HG02938 (cell line): ENCODE measurements around the gene TM7SF2.

Experiments used
- ATAC-seq: cut with Tn5 transposase; IDR thresholded peaks from one replicate; pipeline ENCODE4 v1.9.1; 2021; ENCODE audit warnings: mild to moderate bottlenecking, moderate library complexity; ENCODE audit not compliant: unreplicated experiment

The TM7SF2 gene

DNA sequence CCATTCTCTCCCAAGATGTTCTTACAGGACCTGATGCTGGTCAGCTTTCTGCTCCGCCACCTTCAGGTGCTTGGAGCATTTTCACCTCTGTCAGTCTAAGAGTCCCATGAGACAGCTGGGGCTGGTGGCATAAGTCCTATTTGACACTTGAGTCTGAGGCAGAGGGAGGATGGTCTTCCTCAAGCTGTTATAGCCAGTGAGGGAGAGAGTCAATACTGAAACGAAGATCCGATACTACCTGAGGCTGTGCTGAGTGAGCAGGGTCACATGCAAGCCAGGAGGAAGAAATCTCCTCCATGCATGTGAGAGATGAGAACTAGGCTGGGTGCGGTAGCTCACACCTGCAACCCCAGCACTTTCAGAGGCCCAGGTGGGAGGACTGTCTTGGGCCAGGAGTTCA, 22.1 kb upstream of the TM7SF2 start:
- no peak for ATAC-seq

DNA sequence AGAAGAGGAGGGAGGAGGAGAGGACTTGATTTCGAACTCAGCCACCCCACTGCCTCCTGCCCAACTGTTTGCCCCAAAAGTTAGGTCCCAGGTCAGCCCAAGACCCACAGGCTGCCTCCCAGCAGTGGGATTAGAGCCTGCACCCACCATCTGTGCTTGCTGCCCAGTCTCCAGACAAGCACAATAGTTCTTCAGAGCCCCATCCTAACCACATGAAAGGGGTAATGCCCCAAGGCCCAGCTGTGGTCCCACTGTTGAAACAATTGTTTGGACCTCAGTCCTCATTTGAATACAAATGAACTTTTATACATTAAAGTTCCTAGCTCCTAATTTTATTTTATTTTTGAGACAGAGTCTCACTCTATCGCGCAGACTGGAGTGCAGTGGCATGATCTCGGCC, 21.0 kb upstream of the TM7SF2 start:
- no peak for ATAC-seq

DNA sequence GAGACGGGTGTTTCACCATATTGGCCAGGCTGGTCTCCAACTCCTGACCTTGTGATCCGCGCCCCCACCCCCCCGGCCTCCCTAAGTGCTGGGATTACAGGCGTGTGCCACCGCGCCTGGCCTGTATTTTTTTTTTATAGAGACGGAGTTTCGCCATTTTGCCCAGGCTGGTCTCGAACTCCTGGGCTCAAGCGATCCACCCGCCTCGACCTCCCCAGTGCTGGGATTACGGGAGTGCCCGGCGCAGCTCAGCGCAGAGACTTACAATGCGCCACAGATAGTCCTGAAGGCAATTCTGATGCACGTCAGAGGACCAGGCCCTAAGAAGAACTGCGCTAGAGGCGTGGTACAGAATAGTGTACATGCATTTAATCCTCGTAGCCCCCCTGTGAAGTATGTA, 16.2 kb upstream of the TM7SF2 start:
- ATAC-seq: no peak

DNA sequence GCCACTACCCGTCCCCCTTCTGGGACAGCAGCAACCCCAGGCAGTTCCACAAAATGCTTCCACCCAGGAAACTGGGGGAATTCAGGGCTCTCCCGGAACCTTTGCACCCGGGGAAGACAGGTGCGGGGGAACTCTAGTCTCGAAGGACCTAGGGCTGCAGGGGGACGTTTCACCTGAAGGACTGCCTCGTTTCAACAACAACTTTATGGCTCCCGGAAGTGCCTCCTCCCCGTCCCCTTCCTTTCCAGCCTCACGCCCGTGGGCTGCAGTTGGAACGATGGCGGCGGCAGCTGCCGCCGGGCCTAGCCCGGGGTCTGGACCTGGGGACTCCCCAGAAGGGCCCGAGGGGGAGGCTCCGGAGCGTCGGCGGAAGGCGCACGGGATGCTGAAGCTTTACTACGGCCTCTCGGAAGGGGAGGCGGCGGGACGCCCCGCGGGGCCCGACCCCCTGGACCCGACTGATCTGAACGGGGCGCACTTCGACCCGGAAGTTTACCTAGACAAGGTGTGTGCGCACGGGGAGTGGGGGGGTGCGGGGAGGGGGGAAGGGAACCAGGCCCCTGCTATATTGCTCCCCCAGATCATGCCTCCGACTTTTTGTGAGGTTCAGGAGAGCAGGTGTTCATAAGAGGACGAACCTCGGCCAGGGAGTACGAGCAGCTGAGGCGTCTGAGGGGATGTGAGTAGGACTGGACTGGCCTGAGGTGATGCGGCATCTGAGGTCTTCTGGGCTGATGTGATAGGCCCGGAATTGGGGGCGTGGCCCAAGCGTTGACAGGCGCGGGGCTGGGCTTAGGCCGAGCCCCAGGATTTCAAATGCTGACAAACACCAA, 15.5 kb upstream of the TM7SF2 start, which contains the start of gene VPS51:
VPS51 (plus strand) TSS at position 241 of the 833 bp plus-strand sequence; CDS start at position 278, 37 bp downstream.
- peak; percentile 89 for ATAC-seq

DNA sequence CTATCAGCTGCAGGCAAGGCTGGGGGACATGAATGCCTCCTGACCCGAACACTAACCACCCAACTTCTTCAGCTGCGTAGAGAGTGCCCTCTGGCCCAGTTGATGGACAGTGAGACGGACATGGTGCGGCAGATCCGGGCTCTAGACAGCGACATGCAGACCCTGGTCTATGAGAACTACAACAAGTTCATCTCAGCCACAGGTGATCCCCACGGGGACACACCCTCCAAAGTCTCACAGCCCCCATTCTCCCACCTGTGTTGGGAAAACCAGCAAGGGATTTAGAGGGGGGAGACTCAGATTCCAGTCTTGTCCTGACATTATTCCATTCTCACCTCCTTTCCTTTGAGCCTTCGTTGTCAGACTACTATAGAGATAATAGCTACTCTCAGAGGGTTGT, 14.7 kb upstream of the TM7SF2 start:
- ATAC-seq: no peak

DNA sequence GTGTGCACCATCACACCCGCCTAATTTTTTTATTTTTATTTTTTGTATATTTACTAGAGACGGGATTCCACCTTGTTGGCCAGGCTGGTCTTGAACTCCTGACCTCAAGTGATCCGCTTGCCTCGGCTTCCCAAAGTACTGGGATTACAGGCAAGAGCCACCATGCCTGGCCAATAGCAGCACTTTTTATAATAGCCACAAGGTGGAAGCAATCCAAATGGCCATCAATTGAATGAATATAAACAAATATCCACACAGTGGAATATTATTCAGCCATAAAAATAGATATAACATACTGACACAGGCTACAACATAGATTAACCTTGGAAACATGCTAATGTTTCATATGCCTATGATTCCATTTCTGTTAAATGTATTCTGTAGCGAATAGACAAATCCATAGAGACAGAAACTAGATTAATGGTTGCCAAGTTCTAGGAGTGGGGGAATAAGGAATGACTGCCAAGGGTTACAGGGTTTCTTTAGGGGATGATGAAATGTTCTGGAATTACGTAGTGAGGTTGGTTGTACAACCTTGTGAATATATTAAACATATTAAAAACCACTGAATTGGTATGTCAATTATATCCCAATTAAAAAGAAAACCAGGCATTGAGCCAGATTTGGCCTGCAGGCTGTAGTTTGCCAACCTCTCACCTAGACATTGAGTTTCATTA, 10.9 kb upstream of the TM7SF2 start:
- no peak for ATAC-seq

DNA sequence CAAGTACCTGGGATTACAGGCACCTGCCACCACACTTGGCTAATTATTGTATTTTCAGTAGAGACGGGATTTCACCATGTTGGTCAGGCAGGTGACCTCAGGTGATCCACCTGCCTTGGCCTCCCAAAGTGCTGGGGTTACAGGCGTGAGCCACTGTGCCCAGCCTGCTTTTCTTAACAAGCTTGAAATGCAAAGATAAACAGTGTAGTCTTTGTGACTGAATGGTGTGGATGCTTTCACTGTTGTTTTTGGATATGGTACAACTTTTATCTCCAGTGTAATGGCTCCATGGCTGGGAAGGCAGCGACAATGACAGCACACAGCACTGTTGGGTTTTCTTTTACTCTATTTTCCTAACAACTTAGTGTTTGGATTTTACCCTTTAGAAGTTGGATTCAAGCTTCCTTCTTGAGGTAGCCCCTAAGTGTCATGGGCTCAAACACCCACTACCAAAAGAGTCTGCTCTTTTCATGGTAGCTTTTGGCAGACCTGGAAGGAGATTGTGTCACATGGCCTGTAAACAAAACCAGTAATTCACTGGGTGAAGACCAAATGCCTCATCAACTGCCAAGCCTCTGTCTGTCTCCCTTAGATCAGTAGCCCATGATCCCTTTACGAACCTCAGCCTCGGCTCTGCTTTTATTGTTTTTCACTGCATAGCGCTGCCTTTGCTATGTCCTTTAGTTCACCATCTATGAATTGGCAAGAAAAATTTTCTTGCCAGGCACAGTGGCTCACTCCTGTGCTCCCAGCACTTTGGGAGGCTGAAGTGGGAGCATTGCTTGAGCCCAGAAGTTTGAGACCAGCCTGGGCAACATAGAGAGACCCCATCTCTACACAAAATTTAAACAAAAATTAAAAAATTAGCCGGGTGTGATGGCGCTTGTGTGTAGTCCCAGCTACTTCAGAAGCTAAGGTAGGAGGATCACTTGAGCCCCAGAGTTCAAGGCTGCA, 9.3 kb upstream of the TM7SF2 start:
- no peak for ATAC-seq

DNA sequence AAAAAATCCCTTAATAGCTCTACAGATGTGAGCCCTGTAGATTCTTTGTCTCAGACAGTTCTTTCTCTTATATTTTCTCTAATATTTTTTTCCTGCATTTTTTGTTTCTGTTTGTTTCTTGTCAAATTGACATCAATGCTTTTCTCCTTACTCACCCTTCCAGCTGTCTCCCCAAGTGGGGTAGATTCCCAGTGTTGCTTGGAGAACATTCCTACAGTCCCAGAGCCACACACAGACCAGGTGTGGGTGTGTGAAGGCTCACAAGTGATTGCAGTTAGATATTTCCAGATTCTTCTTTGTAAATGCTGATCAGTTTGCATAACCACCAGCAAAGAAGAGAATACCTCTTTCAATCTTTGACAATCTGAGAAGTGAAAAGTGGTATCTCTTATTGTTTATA, 8.2 kb upstream of the TM7SF2 start:
- ATAC-seq: no peak

DNA sequence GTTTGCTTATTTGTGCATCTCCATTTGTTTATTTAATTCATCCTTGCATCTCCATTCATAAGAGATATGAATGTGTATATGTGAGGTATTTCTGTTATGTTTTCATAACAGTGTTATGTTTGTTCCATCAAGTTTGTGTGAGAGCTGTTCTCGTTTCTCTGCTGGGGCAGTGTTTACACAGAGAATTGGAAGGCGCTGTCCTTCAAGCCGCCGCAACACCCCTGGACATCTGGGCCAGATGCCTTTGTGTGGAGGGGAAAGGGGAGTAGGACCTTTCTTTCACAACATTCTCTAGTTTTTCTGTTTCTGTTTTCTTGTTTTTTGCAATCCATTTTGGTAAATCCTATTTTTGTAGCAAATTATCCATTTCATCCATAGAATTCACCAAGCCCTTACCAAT, 7.0 kb upstream of the TM7SF2 start:
- no peak for ATAC-seq

DNA sequence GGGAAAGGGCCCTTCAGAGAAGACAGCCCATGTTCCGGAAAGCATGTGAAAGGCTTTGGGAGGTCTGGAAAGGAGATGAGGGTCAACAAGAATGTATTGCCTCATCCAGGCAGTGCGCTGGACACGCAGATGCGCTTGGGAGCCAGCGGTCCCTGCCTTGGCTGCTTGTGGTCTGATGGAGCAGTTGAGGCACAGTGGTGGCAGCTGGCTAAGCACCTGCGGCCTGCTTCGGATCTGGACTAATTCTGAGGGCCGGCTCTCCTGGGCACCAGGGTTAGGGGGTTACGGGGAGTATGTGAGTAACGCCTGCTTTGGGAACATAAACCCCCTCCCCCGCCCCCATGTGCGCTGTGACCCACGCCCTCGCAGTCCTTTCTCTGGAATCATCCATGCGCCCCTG, 4.6 kb upstream of the TM7SF2 start:
- no peak for ATAC-seq

DNA sequence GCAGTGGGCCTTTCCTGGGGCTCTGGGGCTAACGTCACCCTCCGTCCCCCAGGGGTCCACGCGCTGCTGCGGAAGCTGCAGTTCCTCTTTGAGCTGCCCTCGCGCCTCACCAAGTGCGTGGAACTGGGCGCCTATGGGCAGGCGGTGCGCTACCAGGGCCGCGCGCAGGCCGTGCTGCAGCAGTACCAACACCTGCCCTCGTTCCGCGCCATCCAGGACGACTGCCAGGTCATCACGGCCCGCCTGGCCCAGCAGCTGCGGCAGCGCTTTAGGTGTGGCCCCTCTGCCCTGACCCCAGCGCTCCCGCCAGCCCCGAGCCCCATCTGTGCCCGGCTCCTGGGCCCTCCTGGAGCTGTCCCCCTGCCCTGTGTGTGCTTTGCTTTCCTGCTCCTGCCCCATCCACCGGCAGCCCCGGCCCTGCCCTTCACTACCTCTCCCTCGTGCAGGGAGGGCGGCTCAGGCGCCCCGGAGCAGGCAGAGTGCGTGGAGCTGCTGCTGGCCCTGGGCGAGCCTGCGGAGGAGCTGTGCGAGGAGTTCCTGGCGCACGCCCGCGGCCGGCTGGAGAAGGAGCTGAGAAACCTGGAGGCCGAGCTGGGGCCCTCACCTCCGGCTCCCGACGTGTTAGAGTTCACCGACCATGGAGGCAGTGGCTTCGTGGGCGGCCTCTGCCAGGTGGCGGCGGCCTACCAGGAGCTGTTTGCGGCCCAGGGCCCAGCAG, 3.8 kb upstream of the TM7SF2 start:
- ATAC-seq: no peak

DNA sequence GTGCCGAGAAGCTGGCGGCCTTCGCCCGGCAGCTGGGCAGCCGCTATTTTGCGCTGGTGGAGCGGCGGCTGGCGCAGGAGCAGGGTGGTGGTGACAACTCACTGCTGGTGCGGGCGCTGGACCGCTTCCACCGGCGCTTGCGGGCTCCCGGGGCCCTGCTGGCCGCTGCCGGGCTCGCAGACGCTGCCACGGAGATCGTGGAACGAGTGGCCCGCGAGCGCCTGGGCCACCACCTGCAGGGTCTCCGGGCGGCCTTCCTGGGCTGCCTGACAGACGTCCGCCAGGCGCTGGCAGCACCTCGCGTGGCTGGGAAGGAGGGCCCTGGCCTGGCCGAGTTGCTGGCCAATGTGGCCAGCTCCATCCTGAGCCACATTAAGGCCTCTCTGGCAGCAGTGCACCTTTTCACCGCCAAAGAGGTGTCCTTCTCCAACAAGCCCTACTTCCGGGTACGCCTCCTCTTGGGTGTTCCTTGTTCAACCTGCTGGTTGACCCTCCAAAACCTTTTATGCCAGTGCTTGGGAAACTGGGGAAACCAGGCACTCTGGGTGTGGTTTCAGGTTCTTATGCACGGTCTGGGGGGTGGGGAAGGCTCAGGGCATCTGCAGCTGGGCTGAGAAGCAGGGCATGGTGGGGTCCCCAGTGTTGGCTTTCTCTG, 3.1 kb upstream of the TM7SF2 start:
- no peak for ATAC-seq

DNA sequence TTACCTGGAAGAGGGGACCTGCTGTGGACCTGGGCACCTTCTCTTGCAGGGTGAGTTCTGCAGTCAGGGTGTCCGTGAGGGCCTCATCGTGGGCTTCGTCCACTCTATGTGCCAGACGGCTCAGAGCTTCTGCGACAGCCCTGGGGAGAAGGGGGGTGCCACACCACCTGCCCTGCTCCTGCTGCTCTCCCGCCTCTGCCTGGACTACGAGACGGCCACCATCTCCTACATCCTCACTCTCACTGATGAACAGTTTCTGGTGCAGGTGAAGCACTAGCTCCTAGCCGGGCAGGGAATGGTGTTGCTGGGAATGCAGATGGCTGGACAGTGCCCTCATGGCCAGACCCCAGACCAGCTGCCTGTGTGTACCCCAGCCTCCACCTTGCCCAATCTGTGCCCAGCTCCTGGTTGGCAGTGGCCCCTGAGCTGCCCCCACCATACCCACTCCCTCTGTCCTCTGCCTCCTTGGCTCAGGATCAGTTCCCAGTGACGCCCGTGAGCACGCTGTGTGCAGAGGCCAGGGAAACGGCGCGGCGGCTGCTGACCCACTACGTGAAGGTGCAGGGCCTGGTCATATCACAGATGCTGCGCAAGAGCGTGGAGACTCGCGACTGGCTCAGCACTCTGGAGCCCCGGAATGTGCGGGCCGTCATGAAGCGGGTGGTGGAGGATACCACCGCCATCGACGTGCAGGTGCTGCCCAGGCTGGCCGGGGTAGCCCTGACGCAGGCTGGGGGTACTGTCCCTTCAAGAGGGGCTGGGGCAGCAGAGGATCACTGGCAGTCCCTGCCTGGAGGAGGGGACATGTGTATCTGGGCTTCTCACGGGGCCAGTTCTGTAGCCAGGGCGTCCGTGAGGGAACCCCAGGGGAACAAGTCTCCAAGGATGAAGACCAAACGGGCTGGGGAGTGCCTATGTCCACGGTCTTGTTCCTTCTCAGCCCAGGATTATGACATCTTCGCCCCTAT, 2.2 kb upstream of the TM7SF2 start:
- ATAC-seq: no peak

DNA sequence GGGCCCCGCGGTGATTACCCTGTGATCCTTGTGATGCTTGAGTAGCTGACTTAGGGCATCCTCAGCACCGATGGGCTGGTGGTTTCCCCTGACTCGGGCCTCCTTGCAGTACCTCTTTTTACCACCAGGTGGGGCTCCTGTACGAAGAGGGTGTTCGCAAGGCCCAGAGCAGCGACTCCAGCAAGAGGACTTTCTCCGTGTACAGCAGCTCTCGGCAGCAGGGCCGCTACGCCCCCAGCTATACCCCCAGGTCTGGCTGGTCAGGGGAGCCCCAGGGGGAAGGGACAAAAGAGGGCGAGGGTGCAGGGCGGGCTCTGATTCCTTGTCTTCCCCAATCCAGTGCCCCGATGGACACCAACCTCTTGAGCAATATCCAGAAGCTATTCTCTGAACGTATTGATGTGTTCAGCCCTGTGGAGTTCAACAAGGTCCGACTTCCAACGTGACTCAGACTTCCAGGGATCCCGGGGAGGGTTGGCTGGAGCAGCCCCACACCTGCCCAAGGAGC, 1.3 kb upstream of the TM7SF2 start:
- ATAC-seq: no peak

DNA sequence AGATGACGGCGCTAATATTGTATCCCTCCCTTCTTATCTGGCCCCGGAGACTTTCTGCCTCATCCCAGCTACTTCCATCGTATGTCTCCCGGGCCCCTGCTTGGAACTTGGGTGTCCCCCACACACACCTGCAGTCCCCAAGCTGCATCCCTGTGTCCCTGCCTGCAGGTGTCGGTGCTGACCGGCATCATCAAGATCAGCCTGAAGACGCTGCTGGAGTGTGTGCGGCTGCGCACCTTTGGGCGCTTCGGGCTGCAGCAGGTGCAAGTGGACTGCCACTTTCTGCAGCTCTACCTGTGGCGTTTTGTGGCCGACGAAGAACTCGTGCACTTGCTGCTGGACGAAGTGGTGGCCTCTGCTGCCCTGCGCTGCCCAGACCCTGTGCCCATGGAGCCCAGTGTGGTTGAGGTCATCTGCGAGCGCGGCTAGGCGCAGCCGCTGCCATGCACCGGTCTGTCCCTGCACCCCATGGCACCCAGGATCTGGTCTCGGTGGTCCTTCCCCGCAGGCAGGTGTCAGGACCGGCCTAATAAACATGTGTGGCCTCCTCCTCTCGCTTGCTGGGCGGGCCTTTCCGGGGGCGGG, 421 bp upstream of the TM7SF2 start:
- ATAC-seq: no peak

DNA sequence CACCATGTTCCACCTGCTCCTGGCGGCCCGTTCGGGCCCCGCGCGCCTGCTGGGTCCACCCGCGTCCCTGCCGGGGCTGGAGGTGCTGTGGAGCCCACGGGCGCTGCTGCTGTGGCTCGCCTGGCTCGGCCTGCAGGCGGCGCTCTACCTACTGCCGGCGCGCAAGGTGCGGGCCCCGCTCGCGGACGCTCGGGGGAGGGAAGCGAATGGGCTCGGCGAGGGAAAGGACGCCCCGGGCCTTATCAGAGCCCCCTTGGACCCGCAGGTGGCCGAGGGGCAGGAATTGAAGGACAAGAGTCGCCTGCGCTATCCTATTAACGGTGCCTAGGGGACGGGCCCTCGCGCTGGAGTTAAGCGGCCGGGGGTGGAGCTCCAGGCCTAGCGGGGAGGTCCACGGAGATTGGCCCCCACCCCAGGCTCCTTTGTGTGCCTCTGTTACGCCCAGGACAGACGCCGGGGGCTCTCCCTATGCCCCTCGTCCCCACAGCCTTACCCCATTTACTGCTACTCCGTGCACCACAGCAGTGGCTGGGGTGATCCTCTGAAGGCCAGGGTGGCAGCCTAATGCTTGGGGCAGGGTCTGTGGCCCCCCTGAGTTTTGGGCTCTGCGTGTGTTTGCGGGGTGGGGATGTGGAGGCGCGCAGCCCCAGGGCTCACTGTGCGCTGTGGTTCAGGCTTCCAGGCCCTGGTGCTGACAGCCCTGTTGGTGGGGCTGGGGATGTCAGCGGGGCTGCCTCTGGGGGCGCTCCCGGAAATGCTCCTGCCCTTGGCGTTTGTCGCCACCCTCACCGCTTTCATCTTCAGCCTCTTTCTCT, 1.1 kb downstream of the TM7SF2 start:
- ATAC-seq: no peak

DNA sequence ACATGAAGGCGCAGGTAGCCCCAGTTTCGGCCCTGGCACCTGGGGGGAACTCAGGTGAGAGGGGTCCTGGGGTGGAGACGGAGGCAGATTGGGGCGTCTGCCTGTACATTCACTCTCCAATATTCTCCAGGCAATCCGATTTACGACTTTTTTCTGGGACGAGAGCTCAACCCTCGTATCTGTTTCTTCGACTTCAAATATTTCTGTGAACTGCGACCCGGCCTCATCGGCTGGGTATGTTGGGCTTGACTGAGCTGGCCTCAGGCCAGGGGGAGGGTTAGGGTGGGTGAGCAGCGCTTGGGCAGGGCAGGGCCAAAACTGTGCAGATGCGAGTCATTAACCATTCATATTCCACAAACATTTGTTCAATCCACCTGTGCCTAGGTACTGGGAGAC, 1.7 kb downstream of the TM7SF2 start:
- ATAC-seq: no peak

DNA sequence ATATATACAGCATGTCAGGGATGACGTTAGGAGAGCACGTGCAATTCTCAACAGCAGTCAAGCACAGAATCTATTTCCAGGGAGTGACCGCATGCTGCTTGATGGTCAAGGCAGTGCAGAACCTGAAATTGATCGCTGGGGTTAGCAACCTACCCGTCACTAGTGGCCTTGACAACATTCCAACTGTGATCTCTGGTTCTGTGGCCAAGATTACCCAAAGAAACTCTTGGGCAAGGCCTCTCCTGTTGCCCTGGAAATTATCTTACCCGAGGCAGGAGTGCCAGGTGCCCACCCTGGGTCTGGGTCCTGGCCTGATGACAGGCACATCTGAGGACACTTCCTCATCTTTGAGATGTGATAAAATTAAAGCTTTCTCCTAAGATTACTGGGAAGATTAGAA, 2.2 kb downstream of the TM7SF2 start:
- ATAC-seq: no peak
